ENCODE results near the gene GET4. TPM values are rescaled to one million over a fixed set of nuclear protein-coding genes. Genes with fewer than 3 reads are reported as not detected.
"Not testable (repeated sequence)": the region's sequence is repeated elsewhere in the genome, so short reads cannot be mapped to it uniquely, and the experiment has no call there.

Gene GET4
- total RNA-seq, 1 experiment from 2014 or later: 43.2 TPM

- DNase-seq (ENCODE audit: low read depth, low spot score): no peak
- in situ Hi-C loops (cut with HindIII; ENCODE audit: low pct_unique_long_range_greater_than_20kb, low sequenced_read_pairs): no loop called here
Measured at GRCh38 chr7:843230-843629, 33.1 kb upstream of the GET4 start.

DNA sequence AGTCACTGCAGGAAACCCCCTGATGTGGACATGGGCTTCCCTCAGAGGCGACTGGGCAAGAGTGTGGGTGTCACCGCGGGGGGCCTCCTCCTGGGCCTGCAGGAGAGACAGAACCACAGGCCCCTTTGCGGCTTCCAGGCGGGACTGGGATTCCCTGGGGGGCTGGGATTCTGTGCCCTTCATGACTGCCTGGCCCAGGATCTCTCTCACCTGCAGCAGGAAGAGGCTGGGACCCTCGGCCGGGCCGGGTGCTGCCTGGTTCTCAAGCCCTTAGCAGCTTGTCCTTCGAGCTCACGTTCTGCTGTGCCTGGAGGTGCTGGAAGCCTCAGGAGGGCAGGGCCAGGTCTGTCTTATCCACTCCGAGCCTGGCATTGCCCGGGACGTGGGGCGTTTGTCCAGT lies 32.3 kb upstream of the GET4 start:
- DNase-seq (ENCODE audit: low read depth, low spot score): no peak
- in situ Hi-C loops (cut with HindIII; ENCODE audit: low pct_unique_long_range_greater_than_20kb, low sequenced_read_pairs): no loop called here

DNA sequence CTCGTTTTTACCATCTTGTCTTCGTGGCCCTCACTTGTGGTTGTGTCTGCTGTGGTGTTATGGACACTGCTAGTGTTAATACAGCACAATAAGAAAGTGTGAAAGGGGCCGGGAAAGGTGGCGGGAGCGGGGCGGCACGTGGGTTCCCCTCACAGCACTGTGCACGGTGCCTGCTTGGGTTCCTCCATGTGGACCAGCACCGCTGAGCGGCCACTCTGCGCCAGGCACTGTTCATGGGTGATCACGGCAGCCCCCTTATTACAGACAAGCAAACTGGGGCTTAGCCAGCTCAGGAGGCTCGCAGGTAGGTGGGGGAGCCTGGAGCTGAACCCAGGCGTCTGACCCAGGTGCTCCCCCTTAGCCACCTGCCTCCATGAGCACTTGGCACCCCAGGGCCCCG lies 31.8 kb upstream of the GET4 start:
- in situ Hi-C loops (cut with HindIII; ENCODE audit: low pct_unique_long_range_greater_than_20kb, low sequenced_read_pairs): no loop called here

DNA sequence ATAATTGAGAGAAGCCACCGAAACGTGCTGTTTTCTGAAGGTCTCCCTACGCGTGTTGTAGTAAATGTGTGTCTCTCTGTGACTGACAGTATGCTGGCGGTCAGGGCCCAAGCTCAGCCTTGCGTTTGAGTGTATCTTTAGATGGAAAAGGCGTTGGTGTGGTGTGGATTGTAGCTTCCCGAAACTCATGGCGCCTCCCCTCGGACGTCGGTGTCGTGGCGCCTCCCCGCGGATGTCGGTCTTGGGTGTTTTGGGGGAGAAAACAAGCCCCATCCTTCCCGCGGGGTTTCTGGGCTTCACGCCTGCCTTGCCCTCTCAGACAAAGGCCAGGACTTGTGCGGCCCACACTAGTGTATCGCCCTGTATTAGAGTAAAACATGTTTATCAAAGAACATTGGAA lies 31.3 kb upstream of the GET4 start:
- in situ Hi-C loops (cut with HindIII; ENCODE audit: low pct_unique_long_range_greater_than_20kb, low sequenced_read_pairs): no loop called here
- no peak for DNase-seq (ENCODE audit: low read depth, low spot score)

More for the DNA sequence above, 31.8 kb upstream of the GET4 start:
- no peak for DNase-seq (ENCODE audit: low read depth, low spot score)

DNA sequence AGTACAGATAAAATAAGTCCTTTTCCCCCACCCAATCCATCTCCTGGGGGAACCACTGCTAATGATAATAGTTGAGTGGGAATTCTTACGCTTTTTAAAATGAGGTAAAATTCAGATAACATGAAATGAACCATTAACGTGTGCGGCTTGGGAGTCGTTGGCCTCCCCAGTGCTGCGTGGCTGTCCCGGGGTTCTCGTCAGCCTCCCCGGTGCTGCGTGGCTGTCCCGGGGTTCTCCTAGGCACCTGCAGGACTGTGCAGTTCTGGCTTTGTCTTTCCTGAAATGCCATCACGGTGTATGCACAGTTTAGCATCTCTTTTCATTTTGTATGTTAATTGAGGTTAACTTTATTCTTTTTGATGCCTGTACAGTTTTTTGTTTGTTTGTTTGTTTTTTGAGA lies 30.6 kb upstream of the GET4 start:
- no peak for DNase-seq (ENCODE audit: low read depth, low spot score)
- in situ Hi-C loops (cut with HindIII; ENCODE audit: low pct_unique_long_range_greater_than_20kb, low sequenced_read_pairs): no loop called here

DNA sequence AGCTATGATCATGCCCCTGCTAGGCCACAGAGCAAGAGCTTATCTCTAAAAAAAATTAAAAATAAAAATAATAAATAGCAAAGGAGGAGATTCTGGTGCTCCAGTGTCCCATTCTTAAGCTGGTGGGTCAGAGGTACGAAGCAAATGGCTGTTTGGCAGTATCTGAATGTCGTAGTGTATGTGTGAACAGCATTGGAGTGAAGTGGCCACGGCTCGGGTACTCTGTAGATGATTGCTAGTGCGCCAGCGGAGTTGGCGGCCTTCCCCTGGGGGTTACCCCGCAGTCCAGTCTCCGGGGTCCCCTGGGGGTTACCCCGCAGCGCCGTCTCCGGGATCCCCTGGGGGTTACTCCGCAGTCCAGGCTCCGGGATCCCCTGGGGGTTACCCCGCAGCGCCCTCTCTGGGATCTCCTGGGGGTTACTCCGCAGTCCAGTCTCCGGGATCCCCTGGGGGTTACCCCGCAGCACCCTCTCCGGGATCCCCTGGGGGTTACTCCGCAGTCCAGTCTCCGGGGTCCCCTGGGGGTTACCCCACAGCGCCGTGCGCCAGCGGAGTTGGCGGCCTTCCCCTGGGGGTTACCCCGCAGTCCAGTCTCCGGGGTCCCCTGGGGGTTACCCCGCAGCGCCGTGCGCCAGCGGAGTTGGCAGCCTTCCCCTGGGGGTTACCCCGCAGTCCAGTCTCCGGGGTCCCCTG lies 29.2 kb upstream of the GET4 start:
- DNase-seq (ENCODE audit: low read depth, low spot score); in situ Hi-C loops (cut with HindIII; ENCODE audit: low pct_unique_long_range_greater_than_20kb, low sequenced_read_pairs): not testable (repeated sequence)

DNA sequence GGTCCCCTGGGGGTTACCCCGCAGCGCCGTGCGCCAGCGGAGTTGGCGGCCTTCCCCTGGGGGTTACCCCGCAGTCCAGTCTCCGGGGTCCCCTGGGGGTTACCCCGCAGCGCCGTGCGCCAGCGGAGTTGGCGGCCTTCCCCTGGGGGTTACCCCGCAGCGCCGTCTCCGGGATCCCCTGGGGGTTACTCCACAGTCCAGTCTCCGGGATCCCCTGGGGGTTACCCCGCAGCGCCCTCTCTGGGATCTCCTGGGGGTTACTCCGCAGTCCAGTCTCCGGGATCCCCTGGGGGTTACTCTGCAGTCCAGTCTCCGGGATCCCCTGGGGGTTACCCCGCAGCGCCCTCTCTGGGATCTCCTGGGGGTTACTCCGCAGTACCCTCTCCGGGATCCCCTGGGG lies 28.6 kb upstream of the GET4 start:
- in situ Hi-C loops (cut with HindIII; ENCODE audit: low pct_unique_long_range_greater_than_20kb, low sequenced_read_pairs); DNase-seq (ENCODE audit: low read depth, low spot score): not testable (repeated sequence)

DNA sequence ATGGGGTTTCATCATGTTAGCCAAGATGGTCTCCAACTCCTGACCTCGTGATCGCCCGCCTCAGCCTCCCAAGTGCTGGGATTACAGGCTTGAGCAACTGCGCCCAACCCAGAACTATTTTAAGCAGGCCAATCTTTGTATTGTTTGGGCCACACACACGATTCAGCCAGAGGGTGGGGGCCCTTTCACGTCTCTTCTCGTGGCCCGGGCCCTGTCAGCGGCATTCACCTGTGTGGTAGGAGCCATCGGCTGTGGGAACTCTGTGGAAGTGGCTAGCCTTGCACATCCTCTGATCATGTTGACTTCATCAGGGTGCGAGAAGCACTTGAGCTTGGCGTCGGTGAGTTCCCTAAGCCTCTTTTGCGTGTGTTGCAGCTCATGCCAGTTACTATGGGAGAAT lies 27.2 kb upstream of the GET4 start:
- in situ Hi-C loops (cut with HindIII; ENCODE audit: low pct_unique_long_range_greater_than_20kb, low sequenced_read_pairs): no loop called here
- DNase-seq (ENCODE audit: low read depth, low spot score): no peak

DNA sequence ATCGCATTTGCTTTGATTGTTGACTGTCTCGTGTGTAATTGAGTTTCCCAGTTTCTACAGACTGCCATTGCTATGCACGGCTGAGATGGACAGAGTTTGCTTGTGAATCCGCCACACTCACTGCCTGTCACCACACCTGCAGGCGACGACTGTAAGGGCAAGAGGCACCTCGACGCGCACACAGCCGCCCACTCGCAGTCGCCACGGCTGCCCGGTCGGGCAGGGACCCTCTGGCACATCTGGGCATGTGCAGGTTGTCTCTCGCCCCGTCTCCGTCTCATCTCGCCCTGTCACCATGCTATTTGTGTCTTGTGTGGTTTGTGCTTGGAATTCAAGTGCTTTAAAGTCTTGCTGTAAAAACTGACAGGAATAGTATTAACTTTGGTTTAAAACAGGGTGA lies 26.6 kb upstream of the GET4 start:
- in situ Hi-C loops (cut with HindIII; ENCODE audit: low pct_unique_long_range_greater_than_20kb, low sequenced_read_pairs): no loop called here
- DNase-seq (ENCODE audit: low read depth, low spot score): no peak

DNA sequence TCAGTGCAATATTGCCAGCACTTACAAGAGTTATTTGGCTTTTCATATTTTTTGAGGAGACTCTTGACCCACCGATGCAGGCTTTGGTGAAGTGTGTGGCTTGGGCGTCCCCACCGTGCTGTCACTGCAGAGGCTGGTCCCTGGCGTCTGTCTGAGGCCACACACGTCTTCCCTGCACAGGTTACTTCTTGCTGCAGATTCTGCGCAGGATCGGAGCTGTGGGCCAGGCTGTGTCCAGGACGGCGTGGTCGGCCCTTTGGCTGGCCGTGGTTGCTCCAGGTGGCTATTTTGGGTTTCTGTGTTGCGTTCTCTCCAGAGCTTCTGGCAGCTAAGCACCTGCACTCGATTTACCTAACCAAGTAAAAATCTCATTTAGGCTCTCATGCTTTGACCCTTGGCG lies 25.1 kb upstream of the GET4 start:
- DNase-seq (ENCODE audit: low read depth, low spot score): no peak
- in situ Hi-C loops (cut with HindIII; ENCODE audit: low pct_unique_long_range_greater_than_20kb, low sequenced_read_pairs): no loop called here

DNA sequence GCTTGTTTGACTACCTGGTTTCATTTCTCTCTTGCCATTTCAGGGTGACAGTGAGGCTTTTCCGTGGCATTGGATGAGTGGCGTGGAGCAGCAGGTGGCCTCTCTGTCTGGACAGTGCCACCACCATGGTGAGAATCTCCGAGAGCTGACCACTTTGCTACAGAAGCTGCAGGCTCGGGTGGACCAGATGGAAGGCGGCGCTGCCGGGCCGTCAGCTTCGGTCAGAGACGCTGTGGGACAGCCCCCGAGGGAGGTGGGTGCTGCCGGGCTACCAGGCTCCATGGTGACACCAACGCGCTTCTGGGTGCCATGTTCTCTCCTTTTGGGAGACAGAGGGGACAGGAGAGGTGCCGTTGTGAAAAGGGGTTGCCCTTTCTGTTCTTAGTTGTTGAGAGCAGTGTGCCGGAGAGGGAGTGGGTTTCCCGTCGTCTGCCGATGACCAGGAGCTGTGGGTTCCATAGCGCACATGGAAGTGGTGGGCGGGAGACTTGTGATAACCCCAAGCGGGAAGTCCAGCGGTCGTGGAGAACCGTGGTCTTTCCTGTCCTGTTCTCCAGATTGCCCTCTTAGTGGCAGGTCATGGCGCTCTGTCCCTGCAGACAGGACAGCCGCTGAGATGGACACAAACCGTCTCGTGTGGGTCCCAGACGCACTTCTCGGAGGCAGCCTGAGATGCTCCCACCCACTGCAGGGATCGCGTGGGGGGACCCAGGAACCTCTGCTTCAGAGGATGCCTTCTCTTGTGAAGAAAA lies 22.8 kb upstream of the GET4 start:
- in situ Hi-C loops (cut with HindIII; ENCODE audit: low pct_unique_long_range_greater_than_20kb, low sequenced_read_pairs): no loop called here
- no peak for DNase-seq (ENCODE audit: low read depth, low spot score)

GRCh38 chr7:854118-854775 lies 22.1 kb upstream of the GET4 start:
- in situ Hi-C loops (cut with HindIII; ENCODE audit: low pct_unique_long_range_greater_than_20kb, low sequenced_read_pairs): no loop called here
- no peak for DNase-seq (ENCODE audit: low read depth, low spot score)

- no peak for DNase-seq (ENCODE audit: low read depth, low spot score)
- in situ Hi-C loops (cut with HindIII; ENCODE audit: low pct_unique_long_range_greater_than_20kb, low sequenced_read_pairs): no loop called here
Measured at GRCh38 chr7:855686-856369, 20.5 kb upstream of the GET4 start.

- in situ Hi-C loops (cut with HindIII; ENCODE audit: low pct_unique_long_range_greater_than_20kb, low sequenced_read_pairs): no loop called here
- DNase-seq (ENCODE audit: low read depth, low spot score): no peak
Measured at GRCh38 chr7:856444-857095, 19.8 kb upstream of the GET4 start.

- DNase-seq (ENCODE audit: low read depth, low spot score): no peak
- in situ Hi-C loops (cut with HindIII; ENCODE audit: low pct_unique_long_range_greater_than_20kb, low sequenced_read_pairs): no loop called here
Measured at GRCh38 chr7:857661-858060, 18.7 kb upstream of the GET4 start.

GRCh38 chr7:859359-860030 lies 16.9 kb upstream of the GET4 start:
- in situ Hi-C loops (cut with HindIII; ENCODE audit: low pct_unique_long_range_greater_than_20kb, low sequenced_read_pairs): no loop called here
- no peak for DNase-seq (ENCODE audit: low read depth, low spot score)

DNA sequence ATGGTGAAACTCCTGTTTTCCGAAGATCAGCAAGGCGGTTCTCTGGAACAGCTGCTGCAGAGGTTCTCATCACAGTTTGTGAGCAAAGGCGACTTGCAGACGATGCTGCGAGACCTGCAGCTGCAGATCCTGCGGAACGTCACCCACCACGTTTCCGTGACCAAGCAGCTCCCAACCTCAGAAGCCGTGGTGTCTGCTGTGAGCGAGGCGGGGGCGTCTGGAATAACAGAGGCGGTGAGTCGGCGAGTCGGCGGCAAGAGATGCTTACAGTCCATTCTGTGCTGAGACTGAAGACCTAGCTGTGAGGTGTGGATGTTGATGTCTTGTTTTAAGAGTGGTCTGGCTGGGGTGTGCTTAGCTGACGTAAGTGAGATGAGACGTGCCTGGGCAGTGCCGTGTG lies 16.2 kb upstream of the GET4 start:
- in situ Hi-C loops (cut with HindIII; ENCODE audit: low pct_unique_long_range_greater_than_20kb, low sequenced_read_pairs): no loop called here
- no peak for DNase-seq (ENCODE audit: low read depth, low spot score)

All from SK-MEL-5 (cell line).